HEK293T (cell line): ENCODE results near the gene NAT16.

Experiments
- BHLHE40 ChIP-seq: fragments of 450-650 bp; IDR thresholded peaks from 2 replicates; pipeline ENCODE4 v1.6.1; 2016; ENCODE audit warnings: mild to moderate bottlenecking, moderate library complexity, borderline replicate concordance
- FOXK2 ChIP-seq: fragments of 450-650 bp; IDR thresholded peaks from 2 replicates; pipeline ENCODE4 v1.6.1; 2016; ENCODE audit warnings: mild to moderate bottlenecking
- HDGF ChIP-seq: fragments of 450-650 bp; IDR thresholded peaks from 2 replicates; pipeline ENCODE4 v1.6.1; 2017; ENCODE audit warnings: antibody characterized with exemption, borderline replicate concordance
- LEF1 ChIP-seq: fragments of 450-650 bp; IDR thresholded peaks from 2 replicates; pipeline ENCODE4 v1.6.1; 2017; ENCODE audit warnings: mild to moderate bottlenecking, borderline replicate concordance
- SP1 ChIP-seq: fragments of 450-650 bp; IDR thresholded peaks from 2 replicates; pipeline ENCODE4 v1.6.1; 2017
- SUZ12 ChIP-seq: fragments of 450-650 bp; IDR thresholded peaks from 2 replicates; pipeline ENCODE4 v1.6.1; 2016; ENCODE audit warnings: mild to moderate bottlenecking
- ZNF384 ChIP-seq: fragments of 450-650 bp; IDR thresholded peaks from 2 replicates; pipeline ENCODE4 v1.6.1; 2016

GRCh38 chr7:101222275-101222830, 42.3 kb upstream of the NAT16 start:
- TF ChIP-seq LEF1 = no peak
- no peak for TF ChIP-seq HDGF
- TF ChIP-seq SP1 = no peak
- TF ChIP-seq FOXK2 = no peak
- TF ChIP-seq ZNF384 = no peak
- TF ChIP-seq SUZ12 = no peak
- no peak for TF ChIP-seq BHLHE40
